ENCODE data around the gene RASL10B.

DNA sequence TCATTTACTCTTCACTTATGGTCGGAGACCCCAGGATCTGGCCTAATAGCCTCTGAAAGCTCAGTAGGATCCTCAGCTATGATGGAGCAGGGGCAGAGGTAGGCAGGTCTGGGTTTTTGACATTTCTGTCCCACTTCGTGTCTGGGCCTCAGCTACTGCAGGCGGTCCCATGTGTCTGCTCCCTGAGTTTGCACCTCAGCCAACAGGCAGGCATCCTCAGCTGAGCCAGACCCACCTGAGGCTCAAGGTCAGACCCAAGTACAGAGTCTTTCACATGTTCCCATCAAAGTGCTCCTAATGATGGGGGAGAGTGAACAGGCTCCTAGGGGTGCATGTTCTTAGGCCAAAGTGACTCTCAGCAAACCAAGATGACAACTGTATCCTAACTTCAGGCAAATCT, 2.9 kb upstream of the RASL10B start:
- TF ChIP-seq, protein P1, sequence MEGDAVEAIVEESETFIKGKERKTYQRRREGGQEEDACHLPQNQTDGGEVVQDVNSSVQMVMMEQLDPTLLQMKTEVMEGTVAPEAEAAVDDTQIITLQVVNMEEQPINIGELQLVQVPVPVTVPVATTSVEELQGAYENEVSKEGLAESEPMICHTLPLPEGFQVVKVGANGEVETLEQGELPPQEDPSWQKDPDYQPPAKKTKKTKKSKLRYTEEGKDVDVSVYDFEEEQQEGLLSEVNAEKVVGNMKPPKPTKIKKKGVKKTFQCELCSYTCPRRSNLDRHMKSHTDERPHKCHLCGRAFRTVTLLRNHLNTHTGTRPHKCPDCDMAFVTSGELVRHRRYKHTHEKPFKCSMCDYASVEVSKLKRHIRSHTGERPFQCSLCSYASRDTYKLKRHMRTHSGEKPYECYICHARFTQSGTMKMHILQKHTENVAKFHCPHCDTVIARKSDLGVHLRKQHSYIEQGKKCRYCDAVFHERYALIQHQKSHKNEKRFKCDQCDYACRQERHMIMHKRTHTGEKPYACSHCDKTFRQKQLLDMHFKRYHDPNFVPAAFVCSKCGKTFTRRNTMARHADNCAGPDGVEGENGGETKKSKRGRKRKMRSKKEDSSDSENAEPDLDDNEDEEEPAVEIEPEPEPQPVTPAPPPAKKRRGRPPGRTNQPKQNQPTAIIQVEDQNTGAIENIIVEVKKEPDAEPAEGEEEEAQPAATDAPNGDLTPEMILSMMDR (IDR thresholded peaks at IDR 0.05; ENCODE audit: insufficient read depth, low read length, poor library complexity, severe bottlenecking): no peak
- no peak for TF ChIP-seq EZH2phosphoT487 (conservative IDR thresholded peaks at IDR 0.05; ENCODE audit: low read length)

Measured in SU-DHL-6 (cell line).